Esophagus (tissue), 2 donors: Measurements from ENCODE around the gene CACNA1I. TPM values are rescaled to one million over a fixed set of nuclear protein-coding genes. Genes with fewer than 3 reads are reported as not detected.

ENCODE experiments used
- H3K27ac ChIP-seq, 2 donors: one replicate each; pipeline ENCODE4 v1.5.1; 2013; ENCODE audit warnings: low read depth in 2 of 2, mild to moderate bottlenecking in 2 of 2, inconsistent platforms in 1 of 2, low read length in 1 of 2, moderate library complexity in 1 of 2
- H3K27me3 ChIP-seq, 2 donors: one replicate each; pipeline ENCODE4 v1.6.1; 2013; ENCODE audit warnings: low read length in 2 of 2, control low read depth in 1 of 2, mild to moderate bottlenecking in 1 of 2; ENCODE audit not compliant: insufficient read depth in 2 of 2, control insufficient read depth in 1 of 2
- H3K36me3 ChIP-seq, 2 donors: one replicate each; pipeline ENCODE4 v1.6.1; 2013; ENCODE audit warnings: low read length in 1 of 2; ENCODE audit not compliant: control insufficient read depth in 2 of 2, insufficient read depth in 2 of 2
- H3K4me1 ChIP-seq, 2 donors: one replicate each; pipeline ENCODE4 v1.6.1; 2013; ENCODE audit warnings: low read length in 1 of 2; ENCODE audit not compliant: control insufficient read depth in 2 of 2, insufficient read depth in 2 of 2
- H3K4me3 ChIP-seq, 2 donors: one replicate each; pipeline ENCODE4 v1.5.1; 2013; ENCODE audit warnings: low read length in 2 of 2, mild to moderate bottlenecking in 2 of 2, low read depth in 1 of 2, moderate library complexity in 1 of 2
- H3K9me3 ChIP-seq, 2 donors: one replicate each; pipeline ENCODE4 v1.6.1; 2013; ENCODE audit warnings: mild to moderate bottlenecking in 2 of 2, low read depth in 1 of 2, low read length in 1 of 2, moderate library complexity in 1 of 2; ENCODE audit not compliant: control insufficient read depth in 2 of 2, insufficient read depth in 1 of 2
- WGBS, 2 donors: extraction: QIAGEN DNeasy Blood & Tissue Kit; methylation state at CpG; one replicate each; pipeline ENCODE4 v1.1.7; 2013; 5-methylcytosine and 5-hydroxymethylcytosine counted together
- polyA plus RNA-seq, 2 donors: library from polyadenylated mRNA; stranded (reverse); fragments of 200-250 nt; gene quantifications; one replicate each; pipeline ENCODE4 v1.2.3, GENCODE V29; 2013
- donor health status: healthy with polysubstance abuse.
- donor health status: Bipolar disorder and iron deficiency.

CACNA1I gene
- polyA plus RNA-seq, 2 donors, result 0.09 to 0.37 TPM

DNA sequence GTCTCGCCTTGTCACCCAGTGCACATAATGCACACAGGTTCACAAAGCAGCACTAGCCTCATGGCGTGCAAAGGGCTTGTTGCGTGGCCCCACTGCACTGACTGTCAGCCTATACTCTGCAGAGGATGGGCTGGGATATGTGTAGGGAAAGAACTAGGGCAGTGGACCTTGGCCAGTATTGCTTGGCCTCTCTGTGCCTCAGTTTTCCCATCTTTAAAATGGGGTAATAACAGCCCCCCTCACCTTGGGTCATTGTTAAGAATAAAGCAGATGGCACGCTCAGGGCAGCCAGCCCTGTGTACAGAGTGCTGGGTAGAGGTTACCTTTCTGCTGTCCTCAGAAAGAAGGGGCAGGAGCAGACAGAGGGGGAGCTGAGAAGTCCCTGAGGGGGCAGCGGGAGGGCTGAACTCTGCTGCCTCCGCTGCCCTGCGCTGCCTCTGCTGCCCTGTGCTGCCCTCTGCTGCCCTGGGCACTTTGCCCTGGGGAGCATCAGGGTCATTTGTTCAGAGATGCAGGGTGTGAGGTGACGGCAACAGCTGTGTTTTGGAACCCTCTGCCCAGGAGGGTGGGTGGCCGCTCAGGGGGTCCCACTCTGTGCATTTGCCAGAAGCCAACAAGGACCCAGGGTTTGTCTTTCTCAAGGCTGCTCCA lies 71.2 kb downstream of the CACNA1I start:
- Histone ChIP-seq H3K27me3 (no peaks in the 10 kb centered on the region), H3K4me3 (no peak overlapping the region), H3K9me3 (no peaks in the 10 kb centered on the region), H3K27ac (no peak overlapping the region), H3K4me1 (no peaks in the 10 kb centered on the region), H3K36me3 (no peaks in the 10 kb centered on the region)
- 84 to 88% methylated on average over 9 of the region's 9 CpGs for WGBS, 2 donors

DNA sequence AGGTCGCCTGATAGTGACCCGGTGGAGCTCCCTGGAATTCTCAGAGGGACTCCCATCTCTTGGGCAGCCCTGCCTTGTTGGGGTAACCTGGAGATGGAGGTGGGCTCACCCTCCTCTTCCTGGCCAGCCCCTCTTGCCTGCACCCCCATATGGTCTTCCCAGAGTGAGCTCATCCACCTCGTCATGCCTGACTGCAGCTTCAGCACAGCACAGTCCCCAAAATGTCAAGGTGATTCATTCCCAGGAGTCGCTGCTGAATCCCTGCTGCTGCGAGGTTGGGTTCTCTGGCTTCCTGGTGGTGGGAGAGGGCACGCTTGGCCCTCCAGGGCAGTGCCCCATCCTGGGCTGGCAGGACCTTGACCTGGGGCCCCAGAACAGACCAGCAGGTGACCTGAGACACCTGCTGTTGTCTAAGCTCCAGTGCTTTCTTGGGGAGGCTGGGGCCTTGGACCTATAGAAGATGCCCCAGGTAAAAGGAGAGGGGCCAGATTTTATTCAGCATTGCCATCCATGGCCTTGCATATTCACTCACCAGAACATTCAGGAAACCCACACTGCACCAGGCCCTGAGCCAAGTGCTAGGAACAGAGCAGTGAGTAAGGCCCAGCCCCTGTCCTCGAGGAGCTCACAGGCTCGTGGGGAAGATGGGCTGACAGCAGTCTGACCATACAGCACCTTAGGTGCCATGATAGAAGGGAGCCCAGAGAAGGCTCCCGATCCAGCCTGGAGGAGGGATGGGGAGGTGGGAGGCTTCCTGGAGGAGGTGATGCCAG lies 72.9 kb downstream of the CACNA1I start:
- Histone ChIP-seq H3K27ac (no peak overlapping the region), H3K4me3 (no peak overlapping the region), H3K4me1 (no peaks in the 10 kb centered on the region), H3K36me3 (no peaks in the 10 kb centered on the region), H3K27me3 (no peaks in the 10 kb centered on the region), H3K9me3 (no peaks in the 10 kb centered on the region)
- 69 to 76% methylated on average over 9 of the region's 9 CpGs for WGBS, 2 donors

DNA sequence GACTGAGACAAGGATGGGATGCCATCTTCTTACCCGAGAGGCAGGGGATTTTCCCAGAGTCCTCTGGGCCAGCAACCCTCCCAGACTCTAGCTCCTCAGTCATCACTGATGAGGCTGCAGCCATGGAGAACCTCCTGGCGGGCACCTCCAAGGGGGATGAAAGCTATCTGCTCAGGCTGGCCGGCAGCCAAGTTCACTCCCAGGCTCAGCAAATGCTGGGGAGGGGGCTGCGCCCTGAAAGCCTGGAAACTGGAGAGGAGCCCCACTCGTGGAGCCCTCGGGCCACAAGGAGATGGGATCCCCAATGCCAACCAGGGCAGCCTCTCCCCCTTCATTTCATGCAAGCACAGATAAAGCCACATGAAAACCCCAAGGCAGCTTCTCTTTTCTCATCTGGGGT lies 75.0 kb downstream of the CACNA1I start:
- 64% methylated on average over 6 of the region's 6 CpGs for WGBS, 2 donors
- H3K4me3 ChIP-seq, result no peak overlapping the region
- H3K9me3 ChIP-seq, result no peaks in the 10 kb centered on the region
- no peaks in the 10 kb centered on the region for H3K4me1 ChIP-seq
- no peak overlapping the region for H3K27ac ChIP-seq
- no peaks in the 10 kb centered on the region for H3K27me3 ChIP-seq
- H3K36me3 ChIP-seq, result no peaks in the 10 kb centered on the region

DNA sequence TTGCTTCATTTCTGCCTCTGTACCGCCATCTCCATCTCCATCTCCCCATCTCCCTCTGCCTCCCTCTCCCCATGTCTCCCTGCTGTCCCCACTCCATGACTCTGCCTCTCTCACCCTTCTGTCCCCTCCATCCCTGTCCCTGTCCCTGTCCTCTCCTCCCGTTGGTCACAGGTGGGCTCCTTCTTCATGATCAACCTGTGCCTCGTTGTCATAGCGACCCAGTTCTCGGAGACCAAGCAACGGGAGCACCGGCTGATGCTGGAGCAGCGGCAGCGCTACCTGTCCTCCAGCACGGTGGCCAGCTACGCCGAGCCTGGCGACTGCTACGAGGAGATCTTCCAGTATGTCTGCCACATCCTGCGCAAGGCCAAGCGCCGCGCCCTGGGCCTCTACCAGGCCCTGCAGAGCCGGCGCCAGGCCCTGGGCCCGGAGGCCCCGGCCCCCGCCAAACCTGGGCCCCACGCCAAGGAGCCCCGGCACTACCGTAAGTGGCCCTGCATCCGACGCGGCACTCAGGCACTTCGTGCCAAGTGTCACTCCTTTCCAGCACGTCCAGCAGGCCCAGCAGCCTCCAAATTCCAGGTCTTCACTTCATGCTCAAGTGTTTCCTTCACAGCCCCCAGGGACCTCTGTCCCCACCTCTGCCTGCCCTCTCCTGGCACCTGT lies 76.0 kb downstream of the CACNA1I start:
- 81 to 82% methylated on average over 31 of the region's 31 CpGs for WGBS, 2 donors
- Histone ChIP-seq H3K36me3 (no peaks in the 10 kb centered on the region), H3K4me3 (no peak overlapping the region), H3K4me1 (no peaks in the 10 kb centered on the region), H3K27me3 (no peaks in the 10 kb centered on the region), H3K27ac (no peak overlapping the region), H3K9me3 (no peaks in the 10 kb centered on the region)

DNA sequence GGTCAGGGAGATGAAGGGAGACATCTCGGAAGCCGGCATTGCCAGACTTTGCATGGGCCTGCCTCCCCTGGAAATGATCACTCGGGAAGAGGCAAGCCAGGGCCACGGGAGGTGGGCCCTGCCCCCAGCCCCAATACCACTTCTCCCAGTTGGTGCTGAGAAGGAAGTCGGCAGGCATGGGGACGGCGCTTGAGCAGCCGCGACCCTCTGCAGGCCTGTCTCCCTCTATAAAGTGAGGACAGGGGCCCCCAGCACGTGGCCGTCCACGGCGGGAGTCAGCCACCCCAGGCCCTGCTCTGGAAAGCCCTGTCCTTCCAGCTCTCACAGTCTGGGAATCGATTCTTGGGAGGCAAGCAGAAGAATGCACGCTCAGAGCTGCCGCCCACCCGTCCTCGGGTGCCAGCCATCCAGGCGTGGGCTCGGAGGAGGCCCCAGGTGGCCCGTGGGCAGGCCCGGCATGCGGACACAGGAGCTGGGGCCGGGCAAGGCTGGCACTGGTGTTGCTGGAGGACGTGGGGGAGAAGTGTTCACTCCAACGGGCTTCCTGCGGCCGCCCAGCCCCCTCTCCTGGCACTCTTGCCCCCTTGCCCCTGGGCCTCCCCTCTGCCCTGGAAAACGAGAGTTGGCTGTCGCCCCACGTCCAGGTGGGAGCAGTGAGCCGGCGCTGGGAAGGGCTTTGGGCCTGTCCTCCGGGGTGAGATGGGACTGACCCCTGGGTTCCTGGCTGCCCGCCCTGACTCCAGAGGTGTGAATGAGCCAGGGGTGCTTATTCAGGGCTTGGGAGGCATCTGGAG lies 77.5 kb downstream of the CACNA1I start:
- no peaks in the 10 kb centered on the region for H3K36me3 ChIP-seq

DNA sequence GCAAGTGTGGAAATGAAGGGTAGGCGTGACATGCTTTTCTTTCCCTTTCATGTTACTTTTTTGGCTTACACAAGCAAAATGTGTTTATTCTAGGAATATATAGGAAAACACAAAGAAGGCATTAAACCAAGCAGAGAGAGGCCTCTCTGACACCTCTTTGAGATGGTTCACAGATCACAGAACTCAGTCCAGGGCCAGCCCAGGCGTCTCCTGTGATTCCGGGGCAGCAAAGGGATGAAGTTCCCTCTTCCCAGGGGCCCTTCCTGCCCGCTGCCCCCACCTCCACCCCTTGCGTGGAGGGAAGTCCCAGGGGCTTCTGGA lies 78.0 kb downstream of the CACNA1I start:
- no peaks in the 10 kb centered on the region for H3K4me1 ChIP-seq
- H3K27me3 ChIP-seq, result no peaks in the 10 kb centered on the region
- H3K27ac ChIP-seq, result no peak overlapping the region
- no peak overlapping the region for H3K4me3 ChIP-seq
- no peaks in the 10 kb centered on the region for H3K36me3 ChIP-seq
- H3K9me3 ChIP-seq, result no peaks in the 10 kb centered on the region
- 61 to 80% methylated on average over 5 of the region's 5 CpGs for WGBS, 2 donors

More for the DNA sequence above, 77.5 kb downstream of the CACNA1I start:
- WGBS, 2 donors, result 62 to 74% methylated on average over 35 of the region's 35 CpGs
- no peak overlapping the region for H3K4me3 ChIP-seq
- H3K27ac ChIP-seq, result no peak overlapping the region
- no peaks in the 10 kb centered on the region for H3K27me3 ChIP-seq
- H3K9me3 ChIP-seq, result no peaks in the 10 kb centered on the region
- H3K4me1 ChIP-seq, result no peaks in the 10 kb centered on the region

DNA sequence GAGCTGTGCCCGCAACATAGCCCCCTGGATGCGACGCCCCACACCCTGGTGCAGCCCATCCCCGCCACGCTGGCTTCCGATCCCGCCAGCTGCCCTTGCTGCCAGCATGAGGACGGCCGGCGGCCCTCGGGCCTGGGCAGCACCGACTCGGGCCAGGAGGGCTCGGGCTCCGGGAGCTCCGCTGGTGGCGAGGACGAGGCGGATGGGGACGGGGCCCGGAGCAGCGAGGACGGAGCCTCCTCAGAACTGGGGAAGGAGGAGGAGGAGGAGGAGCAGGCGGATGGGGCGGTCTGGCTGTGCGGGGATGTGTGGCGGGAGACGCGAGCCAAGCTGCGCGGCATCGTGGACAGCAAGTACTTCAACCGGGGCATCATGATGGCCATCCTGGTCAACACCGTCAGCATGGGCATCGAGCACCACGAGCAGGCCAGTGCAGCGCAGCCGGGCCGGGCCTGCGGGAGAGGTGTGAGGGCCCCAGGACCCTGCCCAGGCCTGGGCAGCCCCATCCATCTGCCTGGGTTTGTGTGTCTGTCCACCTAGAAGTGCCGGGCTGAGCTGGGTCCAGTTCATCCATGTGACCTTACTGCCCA lies 79.0 kb downstream of the CACNA1I start:
- no peaks in the 10 kb centered on the region for H3K27me3 ChIP-seq
- H3K9me3 ChIP-seq, result no peaks in the 10 kb centered on the region
- H3K4me1 ChIP-seq, result no peaks in the 10 kb centered on the region
- H3K4me3 ChIP-seq, result no peak overlapping the region
- no peaks in the 10 kb centered on the region for H3K36me3 ChIP-seq
- H3K27ac ChIP-seq, result no peak overlapping the region
- 95 to 97% methylated on average over 41 of the region's 41 CpGs for WGBS, 2 donors

DNA sequence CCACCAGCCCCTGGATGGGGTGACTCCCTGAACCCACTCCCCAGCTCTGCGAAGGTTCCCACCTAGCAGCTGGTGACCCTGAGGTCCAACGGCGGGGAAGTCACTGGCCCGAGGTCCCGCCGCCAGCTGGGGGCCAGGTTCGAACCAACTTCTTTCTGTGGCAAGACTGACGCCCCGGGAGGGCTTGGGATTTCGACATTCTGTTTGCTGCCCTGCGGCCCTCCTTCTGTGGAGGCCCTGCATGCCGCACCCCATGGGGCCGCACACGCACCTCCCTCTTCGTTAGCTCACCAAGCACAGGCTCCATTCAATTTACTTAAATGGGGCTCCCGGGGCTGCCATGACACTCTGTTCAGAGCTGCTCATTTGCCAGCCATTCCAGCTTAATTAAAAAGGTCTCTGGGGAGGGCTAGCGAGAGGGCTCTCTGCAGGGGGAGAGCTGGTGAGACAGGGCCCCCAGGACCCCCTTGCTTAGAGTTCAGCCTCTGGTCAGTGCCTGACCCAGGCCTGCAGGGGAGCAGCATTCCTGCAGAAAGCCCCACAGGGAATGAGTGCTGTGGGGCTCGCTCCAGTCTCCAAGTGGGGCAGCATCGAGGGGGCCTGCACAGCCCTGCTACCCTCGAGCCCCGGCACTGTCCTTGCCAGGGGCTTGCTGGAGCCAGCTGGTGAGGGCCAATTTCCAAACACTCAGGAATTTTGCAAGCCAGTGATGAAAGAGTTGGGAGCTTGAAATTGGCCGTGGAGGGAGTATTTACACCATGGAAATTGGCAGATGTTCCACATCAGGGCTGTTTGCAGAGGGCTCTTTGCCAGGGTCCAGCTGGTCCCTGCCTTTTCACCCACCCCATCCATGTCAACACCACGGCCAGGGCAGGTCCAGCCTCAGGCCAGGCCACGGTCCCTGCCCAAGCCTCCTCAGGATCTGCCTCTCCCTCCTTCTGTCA lies 80.8 kb downstream of the CACNA1I start:
- Histone ChIP-seq H3K36me3 (no peaks in the 10 kb centered on the region), H3K27ac (no peak overlapping the region), H3K9me3 (no peaks in the 10 kb centered on the region), H3K27me3 (no peaks in the 10 kb centered on the region), H3K4me1 (no peaks in the 10 kb centered on the region), H3K4me3 (no peak overlapping the region)
- 76 to 80% methylated on average over 24 of the region's 24 CpGs for WGBS, 2 donors
